GM12801 (cell line): ENCODE results near the gene GPC3.

Experiments used
- CTCF ChIP-seq: IDR thresholded peaks from one replicate; pipeline ENCODE4 v1.5.1; 2011; ENCODE audit warnings: control low read depth; ENCODE audit not compliant: insufficient read length; ENCODE audit errors: extremely low read depth

GPC3 gene

GRCh38 chrX:133947996-133948395 is 37.4 kb downstream of the GPC3 start:
- no peak for TF ChIP-seq CTCF

- TF ChIP-seq CTCF, result no peak
Measured at GRCh38 chrX:133947022-133947421, 38.4 kb downstream of the GPC3 start.

GRCh38 chrX:133943507-133943906 is 41.9 kb downstream of the GPC3 start:
- no peak for TF ChIP-seq CTCF

- TF ChIP-seq CTCF, result no peak
Measured at GRCh38 chrX:133939655-133940302, 45.6 kb downstream of the GPC3 start.

GRCh38 chrX:133938530-133938929 is 46.9 kb downstream of the GPC3 start:
- no peak for TF ChIP-seq CTCF

GRCh38 chrX:133937022-133937421 is 48.4 kb downstream of the GPC3 start:
- TF ChIP-seq CTCF, result no peak

GRCh38 chrX:133935076-133935475 is 50.3 kb downstream of the GPC3 start:
- TF ChIP-seq CTCF, result no peak
